Activated CD4-positive, alpha-beta T cell treated with anti-CD3 and anti-CD28 coated beads, Interleukin-2, amount 10 ng/mL, durations not matched to agents 7 days and 5 days (primary cell): Measurements from ENCODE around the gene MKS1. TPM values are rescaled to one million over a fixed set of nuclear protein-coding genes. Genes with fewer than 3 reads are reported as not detected.

Source experiments
- CTCF ChIA-PET: fragments of 350-600 bp; sonication (Branson Sonifier 250); formaldehyde crosslinking; loops from one replicate; lab custom pipeline; 2021; ENCODE audit warnings: antibody characterized with exemption; lab: Charles Lee
- POLR2A ChIA-PET: fragments of 350-600 bp; sonication (Branson Sonifier 250); formaldehyde crosslinking; loops from one replicate; lab custom pipeline; 2021; ENCODE audit warnings: antibody characterized with exemption; lab: Charles Lee
- DNase-seq: peaks from one replicate; pipeline ENCODE4 v3.0.0-alpha.2; 2020
- H3K27ac Mint-ChIP-seq: one replicate; pipeline ENCODE4 v1.8.0; 2021; ENCODE audit warnings: mild to moderate bottlenecking, moderate library complexity, mixed read lengths
- H3K27me3 Mint-ChIP-seq: one replicate; pipeline ENCODE4 v1.8.0; 2021; ENCODE audit warnings: mixed read lengths
- H3K36me3 Mint-ChIP-seq: one replicate; pipeline ENCODE4 v1.8.0; 2021; ENCODE audit warnings: low read depth, mixed read lengths
- H3K4me1 Mint-ChIP-seq: one replicate; pipeline ENCODE4 v1.8.0; 2021; ENCODE audit warnings: mixed read lengths
- H3K4me3 Mint-ChIP-seq: one replicate; pipeline ENCODE4 v1.8.0; 2021; ENCODE audit warnings: mild to moderate bottlenecking, moderate library complexity, mixed read lengths
- H3K9me3 Mint-ChIP-seq: one replicate; pipeline ENCODE4 v1.8.0; 2021; ENCODE audit warnings: mixed read lengths
- total RNA-seq, 2 experiments: library from RNA; stranded (reverse); gene quantifications; one replicate each; pipeline ENCODE4 v1.2.3, GENCODE V29; 2021

The MKS1 gene
- total RNA-seq, 2 experiments from 2014 or later, result 17.6 to 18.5 TPM

- H3K36me3 Mint-ChIP-seq, result no peaks in the 10 kb centered on the region
- H3K27me3 Mint-ChIP-seq, result peaks cover 54% of the 10 kb centered on the region
- no peak for DNase-seq
- peaks cover 12% of the 10 kb centered on the region for H3K4me1 Mint-ChIP-seq
- no peaks in the 10 kb centered on the region for H3K9me3 Mint-ChIP-seq
- CTCF ChIA-PET, result interaction anchor here (0.9 to 4.6 kb wide), 2 partner anchors 8 to 13 kb away, joined by 3 to 12 read pairs; no protein-coding TSS in a partner anchor
- H3K4me3 Mint-ChIP-seq, result no peak overlapping the region
- POLR2A ChIA-PET, result interaction anchor here (0.5 kb wide), 1 partner anchor 333 kb away, joined by 4 read pairs; no protein-coding TSS in a partner anchor
- H3K27ac Mint-ChIP-seq, result no peak overlapping the region
Observed at GRCh38 chr17:58236394-58236793, 17.3 kb upstream of the MKS1 start.

GRCh38 chr17:58235821-58236220 is 16.8 kb upstream of the MKS1 start:
- no peaks in the 10 kb centered on the region for H3K36me3 Mint-ChIP-seq
- DNase-seq, result no peak
- H3K4me1 Mint-ChIP-seq, result peaks cover 12% of the 10 kb centered on the region
- H3K4me3 Mint-ChIP-seq, result no peak overlapping the region
- POLR2A ChIA-PET, result no interaction called here
- H3K27ac Mint-ChIP-seq, result no peak overlapping the region
- CTCF ChIA-PET, result interaction anchor here (0.7 to 4.6 kb wide), 2 partner anchors 14 to 1324 kb away, joined by 4 to 12 read pairs; no protein-coding TSS in a partner anchor
- peaks cover 53% of the 10 kb centered on the region for H3K27me3 Mint-ChIP-seq
- H3K9me3 Mint-ChIP-seq, result no peaks in the 10 kb centered on the region

GRCh38 chr17:58234512-58234911 is 15.5 kb upstream of the MKS1 start:
- DNase-seq, result no peak
- CTCF ChIA-PET, result interaction anchor here (0.6 kb wide), 1 partner anchor 22 kb away, joined by 3 read pairs; no protein-coding TSS in a partner anchor
- H3K27ac Mint-ChIP-seq, result no peak overlapping the region
- H3K4me1 Mint-ChIP-seq, result peaks cover 12% of the 10 kb centered on the region
- H3K27me3 Mint-ChIP-seq, result peaks cover 43% of the 10 kb centered on the region
- H3K4me3 Mint-ChIP-seq, result no peak overlapping the region
- POLR2A ChIA-PET, result no interaction called here
- H3K9me3 Mint-ChIP-seq, result no peaks in the 10 kb centered on the region
- no peaks in the 10 kb centered on the region for H3K36me3 Mint-ChIP-seq

- peaks cover 12% of the 10 kb centered on the region for H3K4me1 Mint-ChIP-seq
- POLR2A ChIA-PET, result no interaction called here
- CTCF ChIA-PET, result interaction anchor here (1.2 kb wide), 1 partner anchor 76 kb away, joined by 3 read pairs; no protein-coding TSS in a partner anchor
- H3K27ac Mint-ChIP-seq, result no peak overlapping the region
- DNase-seq, result no peak
- H3K9me3 Mint-ChIP-seq, result no peaks in the 10 kb centered on the region
- no peaks in the 10 kb centered on the region for H3K36me3 Mint-ChIP-seq
- H3K27me3 Mint-ChIP-seq, result peaks cover 33% of the 10 kb centered on the region
- no peak overlapping the region for H3K4me3 Mint-ChIP-seq
Observed at GRCh38 chr17:58233543-58233942, 14.5 kb upstream of the MKS1 start.

GRCh38 chr17:58232707-58233156 is 13.7 kb upstream of the MKS1 start:
- H3K36me3 Mint-ChIP-seq, result no peaks in the 10 kb centered on the region
- no peaks in the 10 kb centered on the region for H3K9me3 Mint-ChIP-seq
- no peak for DNase-seq
- H3K27ac Mint-ChIP-seq, result no peak overlapping the region
- CTCF ChIA-PET, result interaction anchor here (1.2 to 2.0 kb wide), 3 partner anchors 15 to 76 kb away, joined by 3 to 8 read pairs (median 3); no protein-coding TSS in a partner anchor
- no peak overlapping the region for H3K4me3 Mint-ChIP-seq
- H3K4me1 Mint-ChIP-seq, result peaks cover 12% of the 10 kb centered on the region
- peaks cover 36% of the 10 kb centered on the region for H3K27me3 Mint-ChIP-seq
- POLR2A ChIA-PET, result no interaction called here

GRCh38 chr17:58231641-58232040 is 12.6 kb upstream of the MKS1 start:
- H3K4me3 Mint-ChIP-seq, result no peak overlapping the region
- ChIA-PET POLR2A (no interaction called here), CTCF (interaction anchor here (1.0 to 2.0 kb wide), 3 partner anchors 13 to 31 kb away, joined by 3 to 8 read pairs (median 3); partner anchors contain the start of gene MKS1)
- H3K9me3 Mint-ChIP-seq, result no peaks in the 10 kb centered on the region
- H3K4me1 Mint-ChIP-seq, result peaks cover 12% of the 10 kb centered on the region
- H3K36me3 Mint-ChIP-seq, result no peaks in the 10 kb centered on the region
- no peak overlapping the region for H3K27ac Mint-ChIP-seq
- DNase-seq, result no peak
- H3K27me3 Mint-ChIP-seq, result peaks cover 39% of the 10 kb centered on the region

GRCh38 chr17:58229881-58230280 is 10.8 kb upstream of the MKS1 start:
- Mint-ChIP-seq H3K9me3 (no peaks in the 10 kb centered on the region), H3K4me1 (peaks cover 12% of the 10 kb centered on the region), H3K27ac (no peak overlapping the region), H3K36me3 (no peaks in the 10 kb centered on the region), H3K27me3 (peaks cover 35% of the 10 kb centered on the region), H3K4me3 (no peak overlapping the region)
- no peak for DNase-seq
- ChIA-PET CTCF (interaction anchor here (1.2 to 1.4 kb wide), 2 partner anchors 17 to 20 kb away, joined by 3 read pairs; no protein-coding TSS in a partner anchor), POLR2A (no interaction called here)

- Mint-ChIP-seq H3K27me3 (peaks cover 34% of the 10 kb centered on the region), H3K4me3 (no peak overlapping the region), H3K4me1 (peaks cover 14% of the 10 kb centered on the region), H3K36me3 (no peaks in the 10 kb centered on the region), H3K27ac (no peak overlapping the region), H3K9me3 (no peaks in the 10 kb centered on the region)
- ChIA-PET CTCF (interaction anchor here (1.4 to 2.0 kb wide), 3 partner anchors 18 to 20 kb away, joined by 3 to 5 read pairs (median 4); no protein-coding TSS in a partner anchor), POLR2A (no interaction called here)
- DNase-seq, result no peak
Observed at GRCh38 chr17:58229384-58229783, 10.3 kb upstream of the MKS1 start.

GRCh38 chr17:58228679-58229078 is 9.6 kb upstream of the MKS1 start:
- H3K36me3 Mint-ChIP-seq, result no peaks in the 10 kb centered on the region
- CTCF ChIA-PET, result interaction anchor here (0.6 to 2.0 kb wide), 4 partner anchors 8 to 21 kb away, joined by 3 to 5 read pairs (median 4); no protein-coding TSS in a partner anchor
- POLR2A ChIA-PET, result no interaction called here
- H3K4me1 Mint-ChIP-seq, result peaks cover 18% of the 10 kb centered on the region
- DNase-seq, result no peak
- no peak overlapping the region for H3K27ac Mint-ChIP-seq
- peaks cover 36% of the 10 kb centered on the region for H3K27me3 Mint-ChIP-seq
- H3K4me3 Mint-ChIP-seq, result no peak overlapping the region
- no peaks in the 10 kb centered on the region for H3K9me3 Mint-ChIP-seq

- DNase-seq, result no peak
- CTCF ChIA-PET, result interaction anchor here (1.1 to 2.0 kb wide), 3 partner anchors 20 to 122 kb away, joined by 3 to 5 read pairs (median 4); no protein-coding TSS in a partner anchor
- H3K4me1 Mint-ChIP-seq, result peaks cover 15% of the 10 kb centered on the region
- no peak overlapping the region for H3K4me3 Mint-ChIP-seq
- no peaks in the 10 kb centered on the region for H3K36me3 Mint-ChIP-seq
- H3K9me3 Mint-ChIP-seq, result no peaks in the 10 kb centered on the region
- no peak overlapping the region for H3K27ac Mint-ChIP-seq
- peaks cover 43% of the 10 kb centered on the region for H3K27me3 Mint-ChIP-seq
- POLR2A ChIA-PET, result no interaction called here
Observed at GRCh38 chr17:58227733-58228132, 8.7 kb upstream of the MKS1 start.

- no peak for DNase-seq
- Mint-ChIP-seq H3K27me3 (peaks cover 38% of the 10 kb centered on the region), H3K9me3 (no peaks in the 10 kb centered on the region), H3K4me3 (no peak overlapping the region), H3K36me3 (no peaks in the 10 kb centered on the region), H3K4me1 (peaks cover 18% of the 10 kb centered on the region), H3K27ac (no peak overlapping the region)
- CTCF ChIA-PET, result no interaction called here
- POLR2A ChIA-PET, result no interaction called here
Observed at GRCh38 chr17:58224315-58224714, 5.3 kb upstream of the MKS1 start.

GRCh38 chr17:58219789-58220183 is 731 bp upstream of the MKS1 start:
- peaks cover 14% of the 10 kb centered on the region for H3K27me3 Mint-ChIP-seq
- peaks cover 31% of the 10 kb centered on the region for H3K4me1 Mint-ChIP-seq
- CTCF ChIA-PET, result interaction anchor here (1.0 to 3.4 kb wide), 7 partner anchors 10 to 144 kb away, joined by 3 to 16 read pairs (median 3); no protein-coding TSS in a partner anchor

GRCh38 chr17:58217766-58218165 is 1.3 kb downstream of the MKS1 start:
- DNase-seq, result no peak
- H3K9me3 Mint-ChIP-seq, result no peaks in the 10 kb centered on the region
- POLR2A ChIA-PET, result no interaction called here
- peaks cover 24% of the 10 kb centered on the region for H3K4me1 Mint-ChIP-seq
- H3K27ac Mint-ChIP-seq, result peak overlapping the region; percentile 71
- no peaks in the 10 kb centered on the region for H3K36me3 Mint-ChIP-seq
- no peaks in the 10 kb centered on the region for H3K27me3 Mint-ChIP-seq
- CTCF ChIA-PET, result interaction anchor here (0.9 to 1.6 kb wide), 3 partner anchors 13 to 26 kb away, joined by 3 read pairs; partner anchors contain the start of gene EPX
- no peak overlapping the region for H3K4me3 Mint-ChIP-seq

More at GRCh38 chr17:58219789-58220183, 731 bp upstream of the MKS1 start:
- H3K27ac Mint-ChIP-seq, result peak overlapping the region; percentile 97
- H3K9me3 Mint-ChIP-seq, result no peaks in the 10 kb centered on the region
- H3K4me3 Mint-ChIP-seq, result peak overlapping the region; percentile 92
- DNase-seq, result no peak
- H3K36me3 Mint-ChIP-seq, result no peaks in the 10 kb centered on the region
- POLR2A ChIA-PET, result interaction anchor here (0.6 kb wide), 1 partner anchor 547 kb away, joined by 3 read pairs; no protein-coding TSS in a partner anchor
